Tongue (tissue), 2 donors: ENCODE measurements around the gene TFR2. TPM values are rescaled to one million over a fixed set of nuclear protein-coding genes. Genes with fewer than 3 reads are reported as not detected.
A peak's percentile ranks its signal among the peaks of the same experiment; 100 is the strongest.

Experiments
- DNase-seq: peaks from one replicate; pipeline ENCODE4 v3.0.0-alpha.2; 2015
- total RNA-seq: library from RNA; depleted of rRNA; stranded (reverse); fragments of >200 nt; gene quantifications from one replicate; pipeline ENCODE4 v1.2.3, GENCODE V29; 2014

The TFR2 gene
- total RNA-seq, 1 donor from 2014 or later = 1.3 TPM

GRCh38 chr7:100585511-100586265 is 55.7 kb downstream of the TFR2 start, which contains the start of gene LRCH4:
LRCH4 (minus strand) TSS chr7:100586129; CDS start chr7:100586100, 29 bp downstream.
- DNase-seq = peak; percentile 64

DNA sequence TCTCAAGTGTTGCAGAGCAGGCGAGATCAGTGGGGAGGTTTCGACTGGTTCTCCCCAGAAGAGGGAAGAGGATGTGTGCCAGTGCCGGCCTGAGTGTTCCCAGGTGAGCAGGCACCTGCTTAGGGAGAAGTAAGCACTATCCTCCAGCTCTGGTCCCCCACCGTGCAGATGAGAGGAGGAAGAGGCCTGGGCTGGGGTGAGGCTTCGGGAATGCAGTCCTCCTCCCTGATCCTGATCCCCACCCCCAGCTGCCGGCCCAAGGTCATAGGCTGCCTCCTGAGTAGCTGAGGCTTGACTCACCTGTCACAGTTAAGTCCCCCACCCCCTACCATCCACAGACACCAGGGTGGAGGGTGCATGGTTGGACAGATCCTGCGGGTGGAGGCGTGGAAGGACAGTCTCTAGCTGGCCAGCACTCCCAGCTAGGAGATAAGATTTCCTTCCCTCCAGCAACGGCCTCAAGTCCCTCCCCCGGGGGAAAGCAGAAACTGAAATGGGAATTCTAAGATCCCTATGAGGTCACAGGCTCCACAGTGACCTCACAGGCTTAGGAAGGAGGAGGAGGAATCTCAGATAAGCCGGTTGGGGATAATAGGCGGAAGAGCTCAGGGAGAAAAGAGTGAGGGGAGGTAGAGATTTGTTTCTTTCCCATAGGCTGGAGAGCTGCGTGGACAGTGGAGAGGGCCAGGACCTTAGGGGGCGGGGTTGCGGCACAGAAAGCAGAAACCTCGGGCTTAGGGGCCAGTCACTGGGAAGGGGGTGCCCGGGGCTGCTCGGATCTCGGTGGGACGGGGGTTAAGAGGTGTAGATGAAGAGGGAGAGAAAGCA is 56.5 kb downstream of the TFR2 start:
- DNase-seq = peak; percentile 64

DNA sequence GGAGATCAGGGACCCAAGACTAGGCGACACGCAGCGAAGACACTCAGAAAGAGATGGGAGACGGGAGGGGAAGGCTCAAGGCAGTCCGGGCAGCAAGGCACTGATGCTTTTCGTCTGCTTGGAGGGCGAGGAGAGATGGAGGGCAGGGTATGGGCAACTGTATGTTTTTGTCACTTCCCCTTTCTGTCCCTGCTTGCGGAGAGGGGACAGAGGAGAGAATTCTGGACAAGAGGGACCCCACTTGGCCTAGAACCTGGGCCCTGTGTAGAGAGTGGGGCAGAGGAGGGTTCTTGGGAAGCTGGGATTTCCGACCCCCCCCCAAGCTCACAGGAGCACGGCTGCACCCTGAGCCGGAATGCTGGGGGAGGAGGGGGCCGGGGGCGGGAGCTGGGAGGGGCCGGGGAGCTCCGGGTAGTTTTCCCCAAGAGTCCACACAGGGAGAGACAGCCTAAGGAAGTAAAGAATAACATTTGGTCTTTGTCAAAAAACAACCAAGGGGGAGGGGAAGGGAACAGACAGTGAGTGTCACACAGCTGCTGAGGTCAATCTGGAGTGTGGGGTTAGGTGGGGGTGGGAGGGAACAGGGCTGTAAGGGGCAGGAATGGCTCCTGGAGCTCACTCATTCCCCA is 57.2 kb downstream of the TFR2 start:
- DNase-seq = peak; percentile 77

- peak; percentile 28 for DNase-seq
Observed at GRCh38 chr7:100583132-100584053, 58.0 kb downstream of the TFR2 start.

DNA sequence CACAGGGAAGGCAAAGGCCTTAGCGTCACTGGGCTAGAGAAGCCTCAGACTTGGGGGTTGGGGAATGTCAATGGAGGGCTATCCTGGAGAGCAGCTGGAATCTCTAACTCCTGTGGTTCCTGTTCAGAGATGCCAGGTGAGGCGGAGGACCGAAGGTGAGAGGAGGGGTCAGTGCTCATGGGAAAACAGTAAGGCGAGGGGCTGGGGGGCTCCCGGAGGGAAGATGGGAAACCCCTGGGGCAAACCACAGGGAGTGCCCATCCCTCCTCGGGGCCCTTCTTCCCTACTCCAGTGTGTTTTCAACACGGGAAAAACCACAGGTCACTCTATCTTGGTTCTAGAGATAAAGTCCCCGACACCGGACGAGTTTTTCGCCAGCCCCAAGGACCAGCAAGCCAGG is 58.7 kb downstream of the TFR2 start:
- no peak for DNase-seq

- no peak for DNase-seq
Observed at GRCh38 chr7:100582041-100582579, 59.2 kb downstream of the TFR2 start.

- DNase-seq = no peak
Observed at GRCh38 chr7:100580466-100581283, 60.7 kb downstream of the TFR2 start.

- no peak for DNase-seq
Observed at GRCh38 chr7:100578246-100579183, 62.8 kb downstream of the TFR2 start.

GRCh38 chr7:100577507-100577906 is 63.8 kb downstream of the TFR2 start:
- DNase-seq = no peak

- no peak for DNase-seq
Observed at GRCh38 chr7:100577103-100577502, 64.2 kb downstream of the TFR2 start.

- DNase-seq = no peak
Observed at GRCh38 chr7:100576384-100576993, 64.9 kb downstream of the TFR2 start.

GRCh38 chr7:100575746-100576383 is 65.5 kb downstream of the TFR2 start:
- no peak for DNase-seq

DNA sequence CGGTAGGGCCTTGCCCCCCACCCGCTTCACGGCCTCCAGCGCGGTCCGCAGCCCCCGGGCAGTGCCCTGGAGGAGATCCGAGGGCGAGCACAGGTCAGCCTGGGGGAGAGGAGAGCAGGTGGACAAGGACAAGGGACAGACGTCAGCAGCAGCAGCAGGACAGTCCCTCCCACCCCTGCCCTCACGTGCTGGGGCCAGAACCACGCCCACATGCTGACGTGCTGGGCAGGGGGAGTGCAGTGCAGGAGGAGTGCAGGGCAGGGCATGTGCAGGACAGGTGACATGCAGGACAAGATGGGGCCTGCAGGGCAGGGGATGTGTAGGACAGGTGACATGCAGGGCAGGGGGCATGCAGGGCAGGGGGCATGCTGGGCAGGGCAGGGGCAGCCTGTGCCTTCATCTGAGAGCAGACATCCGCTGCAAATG is 66.1 kb downstream of the TFR2 start:
- DNase-seq = no peak

GRCh38 chr7:100574362-100575205 is 66.8 kb downstream of the TFR2 start:
- DNase-seq = no peak

DNA sequence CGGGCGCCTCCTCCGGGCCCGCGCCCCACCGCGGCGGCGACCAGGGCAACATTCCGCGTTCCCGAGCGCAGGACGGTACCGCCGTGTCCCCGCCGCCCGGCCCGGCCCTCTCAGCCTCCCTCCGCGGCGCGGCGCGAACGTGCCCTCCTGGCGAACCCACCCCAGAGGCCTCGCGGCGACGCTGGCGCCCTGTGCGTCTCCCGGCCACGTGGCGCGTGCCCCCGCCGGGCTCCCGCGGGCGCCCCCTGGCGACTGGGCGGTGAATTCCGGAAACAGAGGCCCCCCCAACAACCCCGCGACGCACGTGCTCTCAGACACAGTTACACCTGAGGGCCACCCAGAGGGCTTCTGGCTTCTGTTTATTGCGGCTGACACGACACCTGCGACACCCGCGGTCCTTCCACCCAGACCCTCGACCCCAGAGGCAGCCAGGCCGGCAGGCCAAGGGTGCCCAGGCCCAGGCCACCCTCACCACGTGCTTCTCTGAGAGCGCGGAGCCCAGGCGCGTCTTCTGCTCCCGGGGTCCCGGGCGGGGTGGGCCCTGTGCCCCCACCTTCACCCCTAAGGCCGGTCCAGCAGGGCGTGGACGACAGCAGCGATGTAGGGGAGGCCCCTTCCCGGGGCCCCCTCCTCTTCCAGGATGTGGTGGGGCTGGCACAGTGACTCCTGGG is 67.5 kb downstream of the TFR2 start, which contains the start of gene SAP25:
Gene SAP25, minus strand, starts transcription at position 210 of the 671 bp plus-strand sequence. Its CDS starts 158 bp downstream, at position 52.
- DNase-seq = no peak

DNA sequence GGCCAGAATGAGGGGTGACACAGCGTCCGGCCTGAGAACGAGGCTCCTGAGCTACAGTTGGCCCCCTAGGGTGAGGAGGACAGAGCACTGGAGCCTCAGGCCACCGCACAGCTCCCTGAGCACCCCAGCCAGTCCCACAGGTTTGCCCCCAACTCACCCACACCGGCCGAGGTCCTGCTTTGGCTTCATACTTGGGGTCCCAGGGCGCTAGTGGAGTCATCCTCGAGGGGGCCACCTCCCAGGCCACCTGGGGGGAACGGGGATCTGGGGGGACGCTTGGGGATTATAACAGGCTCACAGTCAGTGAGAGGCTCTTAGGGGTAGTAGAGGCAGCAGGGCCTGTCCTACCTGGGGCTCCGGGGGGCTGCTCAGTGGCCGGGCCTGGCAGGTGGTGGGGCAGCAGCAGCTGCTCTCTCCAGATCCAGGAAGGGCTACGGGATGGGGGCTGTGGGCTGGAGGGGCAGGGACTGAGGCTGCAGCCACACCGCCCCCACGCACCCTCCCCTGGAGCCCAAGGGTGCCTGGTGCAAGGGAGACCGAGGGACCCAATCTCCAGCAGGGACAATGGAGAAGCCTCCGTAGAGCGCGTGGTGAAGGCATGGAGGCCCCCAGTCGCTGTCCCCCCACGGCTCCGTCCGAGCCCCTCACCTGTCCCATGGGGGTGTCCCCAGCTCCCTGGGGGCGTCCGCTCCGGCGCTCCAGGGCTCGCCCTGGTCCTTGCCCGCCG is 68.2 kb downstream of the TFR2 start:
- no peak for DNase-seq
